Fibroblast of skin of abdomen (primary cell): ENCODE results near the gene HMGXB3.
"Not testable (repeated sequence)": the region's sequence is repeated elsewhere in the genome, so short reads cannot be mapped to it uniquely, and the experiment has no call there.

ENCODE experiments used
- DNase-seq: peaks from one replicate; pipeline ENCODE4 v3.0.0-alpha.2; 2013

HMGXB3 gene

DNA sequence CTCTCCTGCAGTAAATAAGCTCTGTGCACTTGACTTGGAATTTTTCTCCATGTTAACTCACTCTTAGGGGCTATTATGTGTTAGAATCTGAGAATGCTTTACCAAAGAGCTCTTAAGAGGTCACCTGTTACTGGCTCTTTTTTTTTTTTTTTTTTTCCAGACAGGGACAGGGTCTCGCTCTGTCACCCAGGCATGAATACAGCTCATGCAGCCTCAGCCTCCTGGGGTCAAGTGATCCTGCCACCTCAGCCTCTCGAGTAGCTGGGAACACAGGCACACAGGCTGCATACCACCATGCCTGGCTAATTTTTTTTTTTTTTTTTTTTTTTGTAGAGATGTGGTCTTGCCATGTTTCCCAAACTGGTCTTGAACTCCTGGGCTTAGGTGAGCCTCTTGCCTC lies 22.1 kb downstream of the HMGXB3 start:
- no peak for DNase-seq

DNA sequence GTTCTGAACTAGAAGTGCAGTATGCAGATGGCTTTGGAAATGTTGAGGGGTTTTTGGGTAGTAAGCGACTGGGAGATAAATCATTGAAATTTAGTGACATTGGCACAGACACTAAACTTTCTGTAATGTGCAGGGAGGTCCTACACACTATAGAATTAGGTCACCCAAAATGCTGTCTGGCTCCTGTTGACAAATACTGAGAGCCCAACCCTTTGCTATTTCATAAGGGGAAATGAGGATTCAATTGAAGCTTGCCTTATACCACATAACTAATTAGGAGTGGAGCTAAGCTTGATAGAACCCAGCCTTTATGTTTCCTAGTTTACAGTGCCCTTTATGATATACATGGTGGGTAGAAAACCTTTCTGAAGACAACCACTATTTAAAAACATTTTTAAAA lies 22.6 kb downstream of the HMGXB3 start:
- DNase-seq: no peak

DNA sequence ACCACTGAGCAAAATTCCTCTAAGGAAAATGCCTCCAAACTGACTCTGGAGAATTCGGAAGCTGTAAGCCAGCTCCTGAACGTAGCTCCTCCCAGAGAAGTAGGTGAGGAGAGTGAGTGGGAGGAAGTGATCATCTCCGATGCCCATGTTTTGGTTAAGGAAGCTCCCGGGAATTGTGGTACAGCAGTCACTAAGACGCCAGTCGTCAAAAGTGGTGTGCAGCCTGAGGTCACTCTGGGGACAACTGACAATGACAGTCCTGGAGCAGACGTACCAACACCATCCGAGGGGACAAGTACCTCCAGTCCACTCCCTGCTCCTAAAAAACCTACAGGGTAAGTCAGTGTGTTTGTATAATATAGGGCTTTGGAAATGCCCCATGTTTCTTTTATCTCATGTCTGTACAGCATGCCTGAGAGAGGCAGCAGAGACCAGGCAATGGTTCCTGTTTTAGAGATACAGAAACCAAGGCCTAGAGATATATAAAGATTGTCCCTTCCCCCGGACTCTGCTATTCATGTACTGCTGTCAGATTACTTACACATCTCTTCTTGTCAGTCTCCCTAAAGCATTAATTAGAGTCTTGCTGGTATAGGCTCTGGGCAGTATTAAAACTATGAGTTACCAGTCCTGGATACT lies 23.9 kb downstream of the HMGXB3 start:
- DNase-seq: no peak

DNA sequence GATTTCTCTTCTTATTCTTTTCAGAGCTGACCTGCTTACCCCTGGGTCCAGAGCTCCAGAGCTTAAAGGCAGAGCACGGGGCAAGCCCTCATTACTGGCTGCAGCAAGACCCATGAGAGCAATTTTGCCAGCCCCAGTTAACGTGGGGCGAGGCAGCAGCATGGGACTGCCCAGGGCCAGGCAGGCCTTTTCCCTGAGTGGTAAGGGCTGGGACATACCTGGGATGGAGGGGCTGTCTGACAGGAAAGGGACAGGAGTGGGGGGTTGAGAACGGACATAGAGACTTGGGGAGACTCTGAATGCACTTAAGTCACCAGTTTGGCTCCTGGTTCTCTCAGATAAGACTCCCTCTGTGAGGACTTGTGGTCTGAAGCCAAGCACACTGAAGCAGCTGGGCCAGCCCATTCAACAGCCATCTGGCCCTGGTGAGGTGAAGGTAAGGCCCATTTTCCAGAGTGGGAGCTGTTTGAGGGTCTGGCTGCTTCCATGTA lies 26.2 kb downstream of the HMGXB3 start:
- DNase-seq: no peak

DNA sequence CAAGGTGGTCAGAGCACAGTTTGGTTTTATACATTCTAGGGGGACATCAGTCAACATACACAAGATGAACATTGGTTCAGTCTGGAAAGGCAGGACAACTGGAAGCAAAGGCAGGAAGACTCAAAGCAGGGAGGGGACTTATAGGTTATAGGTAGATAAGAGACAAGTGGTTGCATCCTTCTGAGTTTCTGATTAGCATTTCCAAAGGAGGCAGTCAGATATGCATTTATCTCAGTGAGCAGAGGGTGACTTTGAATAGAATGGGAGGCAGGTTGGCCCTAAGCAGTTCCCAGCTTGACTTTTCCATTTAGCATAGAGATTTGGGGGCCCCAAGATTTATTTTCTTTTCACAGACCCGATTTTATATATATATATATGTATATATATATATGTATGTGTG lies 27.5 kb downstream of the HMGXB3 start:
- not testable (repeated sequence) for DNase-seq

DNA sequence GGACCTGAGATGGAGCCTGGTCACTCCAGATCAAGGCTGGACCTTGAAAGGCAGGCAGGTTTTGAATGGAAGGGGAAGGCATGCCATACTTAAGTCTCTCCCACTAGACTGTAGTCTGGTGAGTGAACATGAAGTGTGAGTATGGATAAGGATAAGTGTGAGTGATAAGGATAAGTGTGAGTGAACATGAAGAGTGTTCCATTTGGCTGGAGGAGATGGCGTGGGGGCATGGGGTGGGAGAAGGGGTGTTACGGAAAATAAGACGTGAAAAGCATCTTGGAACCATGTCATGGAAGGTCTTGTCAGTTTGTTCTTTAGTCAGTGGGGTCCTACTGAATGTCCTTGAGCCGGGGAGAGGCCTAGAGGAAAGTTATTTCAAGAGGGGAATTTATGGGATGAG lies 32.8 kb downstream of the HMGXB3 start:
- no peak for DNase-seq

DNA sequence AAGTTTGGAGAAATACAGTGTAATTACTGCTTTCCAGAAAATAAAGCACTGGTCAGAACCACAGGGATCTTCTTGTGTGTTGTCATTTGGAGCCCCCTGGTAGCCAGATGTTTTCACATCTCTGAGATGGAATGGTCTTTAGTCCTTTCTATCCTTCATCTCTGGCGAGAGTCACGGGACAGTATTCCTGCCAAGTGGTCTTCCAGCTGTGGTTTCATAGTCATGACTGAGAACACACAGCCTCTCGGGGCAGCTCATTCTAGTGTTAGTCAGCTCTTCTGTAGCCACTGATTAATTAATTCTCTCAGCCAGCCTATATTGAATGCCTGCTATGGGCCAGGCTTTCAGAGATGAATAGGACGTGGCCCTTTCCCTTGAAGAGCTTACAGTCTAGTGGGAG lies 34.1 kb downstream of the HMGXB3 start:
- peak; percentile 94 for DNase-seq

DNA sequence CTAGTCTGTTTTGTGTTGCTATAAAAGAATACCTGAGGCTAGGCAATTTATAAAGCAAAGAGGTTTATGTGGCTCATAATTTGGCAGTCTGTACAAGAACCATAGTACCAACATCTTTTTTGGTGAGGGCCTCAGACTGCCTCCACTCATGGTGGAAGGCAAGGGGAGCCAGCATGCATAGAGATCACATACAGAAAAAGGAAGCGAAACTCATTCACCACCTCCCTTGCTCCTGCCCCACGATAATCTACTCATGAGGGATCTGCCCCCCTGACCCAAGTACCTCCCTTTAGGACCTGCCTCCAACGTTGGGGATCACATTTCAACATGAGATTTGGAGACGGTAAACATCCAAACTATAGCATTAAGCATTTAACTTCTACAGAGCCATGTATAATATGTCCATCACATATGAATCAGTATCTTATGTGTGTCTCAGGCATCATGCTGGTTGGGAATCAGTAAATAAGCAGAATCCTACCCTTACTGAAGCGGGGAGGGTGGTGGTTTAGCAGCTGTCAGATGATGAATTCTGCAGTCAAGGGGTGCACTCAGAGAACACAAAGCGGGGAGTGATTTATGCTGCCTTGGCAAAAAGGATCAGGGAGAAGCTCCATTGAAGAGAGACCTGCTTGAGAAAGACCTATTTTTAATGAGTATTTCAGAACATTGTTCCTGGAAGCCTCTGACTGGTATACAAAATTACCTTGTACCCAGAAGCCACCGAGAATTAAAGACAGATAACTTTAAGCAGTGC lies 34.8 kb downstream of the HMGXB3 start:
- DNase-seq: no peak

DNA sequence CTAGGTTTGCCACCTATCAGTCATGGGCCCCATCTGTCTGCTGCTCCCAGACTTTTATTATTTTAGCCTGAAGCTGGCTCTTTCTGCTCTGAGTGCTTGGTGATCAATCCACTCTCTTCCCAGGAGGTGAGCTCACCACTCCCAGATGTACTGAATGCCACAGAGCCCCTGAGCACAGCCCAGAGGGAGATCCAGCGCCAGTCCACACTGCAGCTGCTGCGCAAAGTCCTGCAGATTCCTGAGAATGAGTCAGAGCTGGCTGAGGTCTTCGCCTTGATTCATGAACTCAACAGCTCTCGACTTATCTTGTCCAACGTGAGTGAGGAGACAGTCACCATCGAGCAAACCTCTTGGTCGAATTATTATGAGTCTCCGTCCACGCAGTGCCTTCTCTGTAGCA lies 36.0 kb downstream of the HMGXB3 start:
- DNase-seq: peak; percentile 98

DNA sequence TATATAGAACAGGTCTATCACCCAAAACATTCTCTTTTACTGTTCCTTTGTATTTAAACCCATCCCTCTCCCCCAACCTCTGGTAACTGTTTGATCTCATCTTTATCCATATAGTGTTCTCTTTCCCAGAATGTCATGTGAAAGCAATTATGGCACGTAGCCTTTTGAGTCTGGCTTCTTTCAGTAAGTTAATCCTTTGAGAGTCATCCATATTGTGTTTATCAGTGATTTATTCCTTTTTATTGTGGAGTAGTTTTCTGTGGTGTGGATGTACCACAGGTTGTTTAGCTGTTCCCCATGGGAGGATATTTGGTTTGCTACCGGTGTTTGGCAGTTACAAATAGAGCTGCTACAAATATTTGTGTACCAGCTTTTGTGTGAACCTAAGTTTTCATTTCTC lies 38.0 kb downstream of the HMGXB3 start:
- peak; percentile 55 for DNase-seq

DNA sequence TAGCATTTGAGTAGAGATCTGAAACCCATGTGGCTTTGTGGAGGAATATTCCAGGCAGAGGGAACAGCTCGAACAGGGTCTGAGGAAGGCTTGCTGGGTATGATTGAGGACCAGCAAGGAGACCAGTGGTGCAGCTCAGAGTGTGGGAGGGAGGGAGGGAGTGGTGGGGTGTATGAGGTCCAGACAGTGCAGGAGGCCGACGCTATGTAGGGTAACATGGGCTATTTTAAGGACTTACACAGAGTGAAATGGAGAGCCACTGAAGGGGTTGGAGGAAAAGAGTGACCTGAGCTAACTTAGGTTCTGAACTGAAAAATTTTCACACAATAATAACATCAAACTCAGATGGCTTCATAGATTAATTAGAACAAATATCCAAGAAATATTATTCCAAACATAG lies 41.9 kb downstream of the HMGXB3 start:
- no peak for DNase-seq

DNA sequence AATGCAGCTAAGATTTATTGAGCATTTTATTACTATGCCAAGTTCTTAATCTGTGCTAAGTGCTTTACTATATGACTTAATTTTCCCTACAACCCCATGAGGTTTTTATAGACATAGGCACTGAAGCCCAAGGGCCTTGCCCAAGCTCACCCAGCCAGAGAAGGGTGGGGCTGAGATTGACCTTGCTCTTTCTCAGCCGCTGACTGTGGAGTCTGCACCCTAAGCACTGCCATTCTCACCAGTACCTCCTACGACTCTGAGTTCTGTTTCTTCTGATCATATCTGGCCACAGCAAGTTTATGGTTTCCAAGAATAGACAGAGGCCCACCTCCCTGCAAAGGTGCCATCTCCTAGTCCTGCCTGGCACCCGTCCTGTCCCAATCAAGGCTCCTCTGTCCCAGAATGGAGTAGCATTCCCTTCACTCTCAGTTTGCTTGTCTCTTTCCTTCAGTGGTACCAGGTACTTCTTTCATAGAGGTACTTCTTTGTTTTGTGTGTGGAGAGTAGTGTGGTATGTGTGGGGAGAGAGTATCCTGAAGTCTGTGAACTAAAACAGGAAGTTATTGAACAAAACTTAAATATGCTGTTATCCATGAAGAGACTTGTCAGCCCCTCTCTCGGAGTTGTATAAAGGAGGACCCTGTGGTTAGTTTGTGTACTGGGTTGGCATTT lies 43.3 kb downstream of the HMGXB3 start:
- DNase-seq: no peak

DNA sequence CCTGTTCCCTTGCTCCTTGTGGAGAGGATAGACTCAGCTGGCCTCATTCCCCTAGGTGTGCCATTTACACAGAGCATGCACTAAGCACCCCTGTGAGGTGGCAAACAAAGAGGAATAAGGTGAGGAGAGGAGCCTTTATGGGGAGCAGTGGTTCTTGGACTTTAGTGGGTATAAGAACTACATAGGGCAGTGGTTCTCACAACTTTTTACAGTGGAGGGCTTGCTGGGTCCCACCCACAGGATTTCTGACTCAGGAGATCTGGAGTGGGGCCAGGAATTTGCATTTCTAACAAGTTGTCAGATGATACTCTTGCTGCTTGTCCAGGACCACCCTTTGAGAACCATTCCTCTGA lies 43.8 kb downstream of the HMGXB3 start:
- DNase-seq: peak; percentile 80

DNA sequence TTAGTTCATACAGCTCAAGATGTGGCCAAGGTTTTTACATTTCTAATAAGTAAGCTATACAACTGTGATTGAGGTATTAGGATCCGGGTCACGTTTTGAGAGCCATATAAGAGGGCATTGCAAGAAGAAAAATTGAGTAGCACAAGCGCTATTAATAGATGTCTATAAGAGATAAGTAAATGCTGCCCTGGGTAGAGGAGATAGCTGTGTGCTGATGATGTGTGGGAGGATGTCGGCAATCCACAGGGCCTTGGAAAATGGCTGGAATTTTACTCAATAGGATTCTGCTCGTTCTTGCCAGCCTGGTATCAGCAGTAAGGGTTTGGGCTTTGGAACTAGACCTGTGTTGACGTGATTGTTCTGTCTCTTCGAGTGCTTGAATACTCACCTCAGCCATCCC lies 44.2 kb downstream of the HMGXB3 start:
- DNase-seq: no peak

DNA sequence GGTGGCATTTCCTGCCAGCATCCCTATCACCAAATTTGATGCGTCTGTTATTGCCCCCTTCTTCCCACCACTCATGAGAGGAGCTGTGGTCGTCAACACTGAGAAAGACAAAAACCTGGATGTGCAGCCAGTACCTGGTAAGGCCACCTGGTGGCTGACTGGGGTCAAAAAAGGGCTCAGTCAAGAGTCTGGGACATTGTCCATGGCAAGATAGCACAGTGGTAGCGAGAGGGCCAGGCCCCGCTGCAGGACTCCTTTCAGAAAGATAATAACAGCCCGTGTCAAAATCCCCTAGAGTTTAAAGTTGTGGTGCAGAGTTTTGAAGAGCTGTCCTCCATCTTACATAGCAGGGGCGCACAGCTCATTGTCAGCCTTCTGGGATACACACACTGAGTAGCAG lies 45.0 kb downstream of the HMGXB3 start:
- no peak for DNase-seq

DNA sequence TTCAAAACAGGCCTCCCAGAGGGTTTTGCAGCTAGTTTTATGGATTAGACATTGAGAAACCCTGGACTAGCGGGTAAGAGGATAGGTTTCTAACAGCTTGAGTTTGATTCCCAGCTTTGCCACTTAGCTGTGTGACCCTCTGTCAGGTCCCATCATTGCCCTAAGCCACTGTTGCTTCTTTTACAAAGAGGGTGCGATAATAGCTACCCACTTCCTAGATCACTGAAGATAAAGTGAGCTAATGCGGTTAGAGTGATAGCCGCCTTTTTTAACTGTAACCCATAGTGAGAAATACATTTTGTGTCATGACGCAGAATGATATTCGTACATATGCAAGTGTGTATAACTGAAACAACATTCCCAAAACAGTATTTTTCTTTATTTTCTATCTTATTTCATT lies 45.5 kb downstream of the HMGXB3 start:
- no peak for DNase-seq

DNA sequence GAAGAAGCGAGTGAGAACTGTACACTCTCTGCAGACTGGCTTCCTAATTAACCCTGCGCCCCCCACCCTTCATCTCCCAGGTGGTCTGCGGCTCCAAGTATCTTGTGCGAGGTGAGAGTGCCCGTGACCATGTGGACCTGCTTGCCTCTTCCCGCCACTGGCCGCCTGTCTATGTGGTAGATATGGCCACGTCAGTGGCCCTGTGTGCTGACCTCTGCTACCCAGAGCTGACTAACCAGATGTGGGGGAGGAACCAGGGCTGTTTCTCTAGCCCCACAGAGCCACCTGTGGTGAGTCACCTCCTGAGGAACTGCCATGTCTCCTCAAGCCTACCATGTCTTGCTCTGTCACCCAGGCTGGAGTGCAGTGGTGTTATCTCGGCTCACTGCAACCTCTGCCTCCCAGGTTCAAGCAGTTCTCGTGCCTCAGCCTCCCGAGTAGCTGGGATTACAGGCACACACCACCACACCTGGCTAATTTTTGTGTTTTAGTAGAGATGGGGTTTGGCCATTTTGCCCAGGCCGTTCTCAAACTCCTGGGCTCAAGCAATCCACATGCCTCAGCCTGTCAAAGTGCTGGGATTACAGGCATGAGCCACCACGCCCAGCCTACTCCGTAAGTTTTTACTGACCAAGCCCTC lies 49.8 kb downstream of the HMGXB3 start:
- DNase-seq: not testable (repeated sequence)

DNA sequence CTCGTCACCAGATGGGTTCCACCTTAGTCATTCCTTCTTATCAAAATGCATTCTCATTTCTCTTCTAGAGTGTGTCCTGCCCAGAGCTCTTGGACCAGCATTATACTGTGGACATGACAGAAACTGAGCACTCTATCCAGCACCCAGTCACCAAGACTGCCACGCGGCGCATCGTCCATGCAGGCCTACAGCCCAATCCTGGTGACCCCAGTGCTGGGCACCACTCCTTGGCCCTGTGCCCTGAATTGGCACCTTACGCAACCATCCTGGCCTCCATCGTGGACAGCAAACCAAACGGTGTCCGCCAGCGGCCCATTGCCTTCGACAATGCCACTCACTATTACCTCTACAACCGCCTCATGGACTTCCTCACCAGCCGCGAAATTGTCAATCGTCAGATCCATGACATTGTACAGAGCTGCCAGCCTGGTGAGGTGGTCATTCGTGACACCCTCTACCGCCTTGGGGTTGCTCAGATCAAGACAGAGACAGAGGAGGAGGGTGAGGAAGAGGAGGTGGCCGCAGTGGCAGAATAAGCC lies 51.2 kb downstream of the HMGXB3 start:
- no peak for DNase-seq

DNA sequence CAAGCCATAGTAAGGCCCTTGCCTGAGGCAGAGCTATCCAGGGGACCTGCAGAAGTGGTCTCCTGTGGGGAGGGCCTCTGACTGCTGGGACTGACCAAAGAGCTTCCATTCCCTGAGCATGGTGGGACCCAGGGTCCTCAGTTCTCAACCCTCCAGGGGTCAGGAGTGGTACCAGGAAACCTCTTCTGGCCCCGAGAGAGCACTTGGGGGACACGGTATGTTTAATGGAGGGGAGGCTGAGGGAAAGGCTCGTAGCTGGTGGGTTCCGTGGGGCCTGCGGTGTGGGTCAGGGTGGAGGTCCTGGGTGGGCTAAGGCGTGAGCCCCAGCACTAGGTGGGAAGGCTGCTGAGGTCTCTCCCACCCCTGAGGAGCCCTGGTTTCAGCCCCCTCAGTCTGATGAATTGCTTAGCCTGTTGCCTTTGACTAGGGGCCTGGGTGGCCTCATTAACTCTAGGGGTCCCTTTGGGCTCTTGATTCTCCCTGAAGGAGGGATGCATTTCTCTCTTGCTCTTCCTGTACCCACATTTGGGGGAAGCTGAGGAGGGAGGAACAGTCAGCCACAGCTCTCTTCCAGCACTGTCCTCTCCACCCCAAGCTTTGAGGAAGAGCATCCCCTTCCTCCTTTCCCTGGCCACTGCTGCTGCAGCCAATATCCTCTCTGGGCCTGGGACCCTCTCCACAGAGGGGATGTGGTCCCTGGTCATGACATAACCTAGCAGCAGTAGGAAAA lies 51.9 kb downstream of the HMGXB3 start:
- no peak for DNase-seq

DNA sequence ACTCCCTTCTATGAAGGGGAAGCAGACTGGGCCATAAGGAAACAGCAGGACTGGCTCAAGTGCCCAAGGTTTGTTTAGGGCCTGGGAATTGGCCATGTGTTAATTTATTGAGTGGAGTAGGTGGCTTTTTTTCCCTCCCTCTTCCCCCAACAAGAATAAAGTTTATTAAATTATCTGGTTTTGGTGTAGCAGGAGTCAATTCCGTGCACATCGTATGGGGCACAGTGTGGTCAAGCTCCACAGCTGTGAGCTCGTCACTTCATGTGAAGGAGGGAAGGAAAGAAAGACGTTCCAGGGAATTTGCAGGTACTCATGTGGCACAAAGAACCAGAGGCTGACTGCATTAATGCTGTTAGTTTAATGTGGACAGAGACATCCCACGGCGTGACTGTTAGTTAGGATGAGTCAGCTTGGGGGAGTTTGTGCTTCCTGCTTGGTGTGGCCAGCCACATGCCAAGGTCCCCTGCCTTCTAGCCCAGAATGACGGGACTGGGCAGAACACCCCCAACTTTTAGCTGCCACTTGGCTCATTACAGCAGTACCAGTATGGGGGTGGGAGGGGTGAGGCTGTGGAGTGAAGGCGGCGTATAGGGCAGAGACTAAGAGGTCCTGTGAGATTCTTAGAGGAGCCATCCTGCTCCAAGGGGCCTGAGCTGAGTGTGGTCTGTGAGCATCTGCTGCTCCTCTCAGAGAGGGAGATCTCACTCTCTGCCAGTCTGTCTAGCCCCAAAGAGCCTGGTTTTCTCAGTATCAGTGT lies 52.6 kb downstream of the HMGXB3 start:
- peak; percentile 70 for DNase-seq

DNA sequence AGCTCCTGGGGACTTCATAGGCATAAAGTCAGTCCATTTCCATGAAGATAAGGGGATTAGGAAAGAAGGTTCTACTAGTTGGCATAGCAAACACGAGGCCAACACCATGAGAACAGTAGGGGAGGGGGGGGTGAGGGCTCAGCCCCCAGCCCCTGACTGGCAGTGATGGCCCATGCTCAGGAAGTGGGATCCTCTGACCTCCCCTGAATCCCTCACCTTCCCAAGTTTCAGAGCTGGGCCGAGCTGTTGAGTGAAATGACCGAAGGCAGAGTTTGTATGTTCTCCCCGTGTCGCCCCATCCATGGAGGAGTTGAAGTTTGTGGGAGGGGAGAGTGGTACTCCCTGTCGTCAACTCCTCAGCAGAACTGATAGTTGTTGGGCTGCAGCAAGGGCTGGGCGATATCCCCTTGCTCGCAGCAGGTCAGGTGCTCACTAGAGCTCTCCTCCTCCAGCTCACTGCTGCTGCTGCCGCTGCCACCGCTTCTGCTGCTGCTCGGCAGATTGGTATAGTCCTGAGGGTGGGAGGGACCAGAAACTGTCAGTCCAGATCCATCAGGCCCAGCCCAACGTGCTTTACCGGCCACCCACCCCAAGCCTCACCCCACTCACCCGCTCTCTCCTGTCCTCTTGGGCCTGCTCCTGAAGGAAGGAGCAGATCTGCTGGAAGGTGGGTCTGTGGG lies 53.3 kb downstream of the HMGXB3 start:
- no peak for DNase-seq
